HG03066 (cell line): ENCODE data around the gene USP36.
A peak's percentile ranks its signal among the peaks of the same experiment; 100 is the strongest.
"Not testable (repeated sequence)": the region's sequence is repeated elsewhere in the genome, so short reads cannot be mapped to it uniquely, and the experiment has no call there.

Experiments used
- ATAC-seq: cut with Tn5 transposase; IDR thresholded peaks from one replicate; pipeline ENCODE4 v1.9.1; 2021; ENCODE audit warnings: low read depth; ENCODE audit not compliant: unreplicated experiment

USP36 gene

DNA sequence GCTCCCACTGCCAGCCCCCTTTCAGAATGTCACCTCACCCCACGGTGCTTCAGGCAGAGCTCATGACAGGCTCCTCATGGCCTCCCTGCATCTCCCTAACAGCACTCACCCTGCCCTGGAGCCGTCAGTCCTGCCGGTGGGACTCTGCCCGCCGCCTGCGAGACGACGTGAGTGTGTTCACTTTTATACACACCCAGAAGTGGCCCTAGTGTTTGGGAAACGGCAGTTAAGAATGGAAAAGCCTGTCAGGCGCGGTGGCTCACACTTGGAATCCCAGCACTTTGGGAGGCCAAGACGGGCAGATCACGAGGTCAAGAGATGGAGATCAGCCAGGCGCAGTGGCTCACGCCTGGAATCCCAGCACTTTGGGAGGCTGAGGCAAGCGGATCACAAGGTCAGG, 46.2 kb downstream of the USP36 start:
- no peak for ATAC-seq

DNA sequence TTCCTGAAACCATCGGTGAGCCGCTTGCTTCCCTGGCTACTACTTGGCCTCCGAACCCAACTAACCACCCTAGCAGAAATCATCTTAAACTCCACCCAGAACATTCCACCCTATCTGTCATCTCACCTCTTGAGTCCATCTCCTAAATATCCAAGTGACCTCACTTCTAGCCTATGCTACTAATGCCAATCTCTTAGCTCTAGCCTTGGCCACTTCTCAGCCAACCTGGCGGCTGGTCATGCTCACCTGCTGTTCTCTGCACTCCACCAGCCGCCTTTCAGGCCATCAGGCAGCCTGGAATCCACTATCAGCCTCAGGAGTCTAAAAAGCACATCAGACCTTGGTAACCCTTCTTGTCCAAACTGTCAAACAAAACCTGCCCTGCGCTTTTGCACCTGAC, 46.6 kb downstream of the USP36 start:
- ATAC-seq = no peak

DNA sequence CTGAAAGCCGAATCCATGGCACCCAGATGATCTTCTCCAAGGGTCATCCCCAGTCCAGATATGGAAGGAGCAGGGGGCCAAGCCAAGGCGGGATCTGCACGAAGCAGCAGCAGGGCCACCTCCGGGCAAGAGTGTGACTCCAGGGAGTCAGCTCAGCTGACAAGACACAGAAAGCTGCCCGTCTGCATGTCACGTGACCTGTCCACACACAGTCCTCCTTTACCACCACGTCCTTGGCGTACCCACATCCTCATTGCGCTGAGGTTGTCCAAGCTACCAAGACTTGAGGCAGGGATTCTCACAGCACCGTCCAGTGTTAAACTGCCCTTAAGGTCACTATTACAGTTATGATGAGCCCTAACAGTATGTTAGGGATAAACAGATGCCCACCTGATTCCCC, 47.2 kb downstream of the USP36 start:
- ATAC-seq = no peak

DNA sequence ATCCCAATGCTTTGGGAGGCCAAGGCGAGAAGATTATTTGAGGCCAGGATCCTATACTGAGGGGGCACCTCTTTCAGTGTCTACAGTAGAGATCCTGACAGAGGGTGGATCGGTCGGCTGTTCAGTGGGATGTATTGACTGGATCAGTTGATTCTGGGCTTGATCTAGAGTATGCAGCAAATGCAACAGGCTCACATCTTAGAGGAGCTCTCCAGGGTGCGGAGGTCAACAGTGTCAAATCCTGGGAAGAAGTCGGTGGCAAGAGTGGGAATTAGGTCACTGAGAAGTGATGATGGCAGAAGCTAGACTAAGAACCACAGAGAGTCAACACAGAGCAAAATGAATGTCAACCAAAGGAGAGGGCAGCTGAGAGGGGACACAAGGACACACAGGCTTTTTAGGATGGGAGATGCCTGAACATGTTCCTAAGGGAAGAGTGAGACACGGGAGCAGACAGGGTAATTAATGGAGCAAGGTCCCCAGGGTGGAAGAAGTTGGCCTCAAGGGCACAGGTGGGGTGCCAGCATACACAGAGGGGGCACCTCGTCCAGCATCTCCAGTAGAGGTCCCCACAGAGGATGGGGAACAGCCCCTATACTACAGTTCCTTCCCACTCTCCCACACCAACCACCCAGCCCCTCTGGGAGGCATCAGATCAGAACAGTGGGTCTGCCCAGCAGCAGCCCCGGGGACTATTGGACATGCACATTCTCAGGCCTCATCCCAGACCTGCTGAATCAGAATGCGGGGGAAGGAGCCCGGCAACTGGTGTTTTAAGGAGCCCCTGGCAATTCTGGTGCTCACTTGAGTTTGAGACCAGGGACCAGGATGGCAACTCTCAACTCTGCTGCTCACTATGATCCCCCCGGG, 48.5 kb downstream of the USP36 start:
- no peak for ATAC-seq

DNA sequence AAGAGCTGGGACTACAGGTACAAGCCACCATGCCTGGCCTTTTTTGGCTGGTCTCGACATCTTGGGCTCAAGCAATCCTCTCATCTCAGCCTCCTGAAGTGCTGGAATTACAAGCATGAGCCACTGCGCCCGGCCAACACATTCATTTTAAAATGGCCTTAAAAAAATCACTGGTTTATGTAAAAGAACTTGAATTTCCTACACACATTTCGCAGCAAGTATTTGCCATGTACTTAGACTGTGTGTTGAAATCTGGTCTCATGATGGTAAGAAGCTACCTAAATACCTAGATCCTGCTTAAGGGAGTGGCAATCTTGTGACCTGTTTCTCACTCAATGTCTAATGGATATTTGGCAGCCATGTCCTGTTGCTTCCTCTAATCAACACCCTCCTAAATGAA, 50.1 kb downstream of the USP36 start:
- ATAC-seq = no peak

DNA sequence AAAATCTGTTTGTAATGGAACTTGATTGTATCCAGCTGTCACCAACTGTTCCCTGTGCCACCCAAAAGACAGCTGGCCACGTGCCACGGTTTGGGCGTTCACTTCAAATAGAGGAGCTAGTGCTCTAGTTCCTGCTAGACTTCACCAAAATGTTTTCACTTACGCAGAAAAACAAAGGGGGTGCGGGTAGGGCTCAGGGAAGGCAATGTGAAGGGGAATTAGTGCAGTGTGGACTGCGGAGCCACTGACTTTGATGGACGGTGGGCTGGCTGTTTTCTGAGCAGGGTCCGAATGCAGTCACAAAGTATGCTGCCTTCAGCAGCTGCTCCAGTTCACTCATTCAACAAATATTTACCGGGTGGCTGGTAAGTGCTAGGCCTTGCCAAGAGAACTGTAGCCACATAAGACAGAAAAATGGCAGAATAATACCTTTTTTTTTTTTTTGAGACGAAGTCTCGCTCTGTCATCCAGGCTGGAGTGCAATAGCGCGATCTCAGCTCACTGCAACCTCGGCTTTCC, 50.9 kb downstream of the USP36 start:
- no peak for ATAC-seq

DNA sequence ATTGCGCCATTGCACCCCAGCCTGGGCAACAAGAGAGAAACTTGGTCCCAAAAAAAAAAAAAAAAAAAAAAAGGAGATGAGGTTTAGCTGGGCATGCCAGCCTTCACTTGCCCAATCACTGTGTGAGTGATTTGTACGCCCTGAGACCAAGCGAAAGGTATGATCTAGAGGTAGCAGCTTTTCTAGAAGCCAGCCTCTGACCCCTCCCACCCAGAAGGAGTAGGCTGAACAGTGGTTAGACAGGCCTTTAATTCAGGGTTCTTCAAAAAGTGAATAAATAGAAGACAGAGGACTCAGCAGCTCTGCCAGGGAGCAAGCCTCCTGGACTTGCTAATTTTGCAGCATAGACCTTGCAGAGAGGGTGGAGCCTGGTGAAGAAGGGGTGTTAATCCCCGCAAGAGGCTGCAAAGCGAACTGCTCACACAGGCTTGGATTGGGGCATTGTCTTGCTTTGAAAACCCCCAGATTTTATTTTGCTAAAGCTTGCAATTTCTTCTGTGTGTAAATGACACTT, 51.4 kb downstream of the USP36 start:
- ATAC-seq = no peak

DNA sequence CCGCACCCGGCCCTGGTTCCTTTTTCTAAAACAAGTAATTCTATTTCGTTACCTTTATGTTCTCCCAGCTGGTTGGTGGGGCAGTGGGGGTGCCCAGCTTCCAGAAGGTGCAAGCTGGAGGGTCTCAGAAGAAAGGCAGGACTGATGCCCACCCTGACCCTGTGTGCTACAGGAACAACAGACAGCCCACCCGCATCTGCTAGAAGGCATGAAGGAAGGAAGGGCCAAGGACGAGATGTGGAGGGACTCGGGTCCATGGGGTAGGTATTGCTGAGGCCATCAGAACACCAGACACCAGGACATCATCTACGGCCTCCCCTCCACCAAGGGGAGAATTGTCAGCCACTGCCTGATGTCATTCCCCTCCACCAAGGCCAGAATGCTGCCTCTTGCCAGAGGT, 52.2 kb downstream of the USP36 start:
- ATAC-seq = no peak

DNA sequence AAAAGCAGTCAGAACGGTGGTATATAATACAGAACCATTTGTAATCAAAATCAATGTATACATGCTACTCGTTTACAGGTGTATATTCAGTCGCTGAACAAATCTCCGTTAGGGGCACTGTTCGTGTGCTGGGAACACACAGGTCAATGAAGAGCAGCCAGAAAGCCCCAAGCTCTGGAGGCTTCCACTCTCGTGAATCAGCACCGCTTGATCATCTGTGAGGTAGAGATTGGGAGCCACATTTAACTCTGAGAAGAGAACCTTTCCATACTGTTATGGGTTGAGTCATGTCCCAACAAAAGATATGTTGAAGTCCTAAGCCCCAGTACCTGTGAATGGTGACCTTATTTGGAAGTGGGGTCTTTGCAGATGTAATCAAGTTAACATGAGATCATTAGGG, 53.2 kb downstream of the USP36 start:
- ATAC-seq = no peak

DNA sequence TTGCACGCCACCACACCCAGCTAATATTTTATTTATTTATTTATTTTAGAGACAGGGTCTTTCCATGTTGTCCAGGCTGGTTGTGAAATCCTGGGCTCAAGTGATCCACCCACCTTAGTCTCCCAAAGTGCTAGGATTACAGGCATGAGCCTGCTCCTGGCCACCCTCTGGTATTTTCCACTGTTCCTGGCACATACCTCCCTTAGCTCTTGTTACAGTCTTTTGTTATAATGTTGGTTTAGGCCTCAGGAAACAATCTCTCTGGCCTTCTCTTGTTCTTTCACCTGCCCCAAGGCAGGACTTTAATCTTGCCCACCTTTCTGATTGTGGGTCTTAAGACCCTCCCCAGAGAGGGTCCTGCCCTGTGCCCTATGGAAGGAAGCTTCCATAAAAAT, 55.0 kb downstream of the USP36 start:
- no peak for ATAC-seq

DNA sequence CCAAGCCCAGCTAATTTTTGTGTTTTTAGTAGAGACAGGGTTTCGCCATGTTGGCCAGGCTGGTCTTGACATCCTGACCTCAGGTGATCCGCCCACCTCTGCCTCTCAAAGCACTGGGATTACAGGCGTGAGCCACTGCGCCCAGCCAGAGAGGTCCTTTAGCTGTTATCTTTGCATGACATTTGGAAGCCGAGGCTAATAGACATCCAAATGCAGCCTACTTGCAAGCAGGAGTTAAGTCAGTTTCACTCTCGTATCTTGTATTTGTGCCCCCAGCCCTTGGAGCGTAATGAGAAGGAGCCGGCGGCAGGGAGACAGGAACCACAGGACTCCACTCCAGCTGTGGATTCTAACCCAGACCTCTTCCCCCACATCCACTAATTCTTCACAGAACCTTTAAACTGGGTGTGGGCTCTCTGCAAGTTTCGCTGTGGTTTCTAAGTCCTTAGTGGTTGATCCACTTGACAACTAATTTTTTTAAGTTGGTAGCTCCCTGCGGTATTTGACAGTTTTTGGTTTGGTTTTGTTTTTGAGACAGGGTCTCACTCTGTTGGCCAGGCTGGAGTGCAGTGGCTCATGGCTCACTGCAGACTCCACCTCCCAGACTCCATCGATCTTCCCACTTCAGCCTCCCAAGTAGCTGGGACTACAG, 55.5 kb downstream of the USP36 start:
- ATAC-seq = no peak

DNA sequence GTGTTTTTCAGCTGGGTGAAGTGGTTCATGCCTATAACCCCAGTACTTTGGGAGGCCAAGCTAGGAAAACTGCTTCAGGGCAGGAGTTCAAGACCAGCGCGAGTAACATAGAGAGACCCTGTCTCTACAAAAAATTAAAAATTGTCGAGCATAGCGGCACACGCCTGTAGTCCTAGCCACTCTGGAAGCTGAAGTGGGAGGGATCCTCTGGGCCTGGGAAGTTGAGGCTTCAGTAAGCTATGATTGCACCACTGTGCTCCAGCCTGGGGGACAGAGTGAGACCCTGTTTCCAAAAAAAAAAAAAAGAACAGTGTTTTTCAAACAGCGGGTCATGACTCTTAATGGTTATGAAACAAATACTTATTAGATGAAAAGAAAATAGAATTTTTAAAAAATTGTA, 56.3 kb downstream of the USP36 start:
- ATAC-seq = no peak

DNA sequence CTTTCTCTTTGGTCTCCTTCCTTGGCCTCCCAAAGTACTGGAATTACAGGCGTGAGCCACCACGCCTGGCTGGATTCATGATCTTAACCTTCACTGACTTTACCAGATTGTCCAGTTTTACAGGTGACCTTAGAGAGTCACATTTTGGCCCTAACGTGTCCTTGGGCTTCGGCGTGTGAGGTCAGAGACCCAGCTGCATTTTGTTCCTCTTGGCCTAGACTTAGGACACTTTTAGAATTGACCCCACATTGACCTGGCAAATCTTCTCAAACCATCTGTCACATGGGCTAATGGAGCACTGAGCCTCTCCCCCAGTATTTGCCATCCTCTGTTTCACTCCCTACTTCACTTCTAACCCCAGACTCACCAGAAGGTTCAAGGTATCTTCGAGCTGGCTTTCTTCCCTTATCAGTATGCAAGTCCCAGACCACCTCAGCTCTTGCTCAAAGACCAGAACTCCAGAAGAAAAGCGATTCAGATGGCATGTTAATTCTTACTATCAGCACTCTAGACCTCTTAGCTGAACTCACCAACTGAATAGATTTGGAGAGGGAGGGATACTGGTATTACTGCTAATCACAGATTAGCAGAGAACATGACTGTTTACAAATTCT, 56.8 kb downstream of the USP36 start:
- ATAC-seq = no peak

DNA sequence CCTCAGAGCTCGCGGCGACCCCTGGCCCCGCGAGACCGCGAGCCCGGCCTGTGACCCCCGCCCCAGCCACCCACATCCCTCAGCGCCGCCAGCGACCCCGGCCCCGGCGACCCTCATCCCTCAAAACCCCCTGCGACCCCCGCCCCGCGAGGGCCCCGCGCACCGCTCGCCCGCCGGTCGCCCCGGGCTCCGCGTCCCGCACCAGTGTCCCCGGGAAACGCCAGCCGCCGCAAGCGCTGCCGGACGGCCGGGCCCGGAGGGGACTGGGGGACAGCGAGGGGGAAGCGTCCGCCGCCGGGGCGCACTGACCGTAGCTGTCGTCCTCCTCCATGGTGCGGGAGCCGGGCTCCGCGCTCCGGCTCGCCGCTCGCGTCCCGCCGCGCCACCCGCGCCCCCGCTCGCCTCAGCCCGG, 58.7 kb downstream of the USP36 start, which contains the start of gene CYTH1:
CYTH1 (minus strand) TSS at position 381 of the 412 bp plus-strand sequence; CDS start at position 331, 50 bp downstream.
- no peak for ATAC-seq

DNA sequence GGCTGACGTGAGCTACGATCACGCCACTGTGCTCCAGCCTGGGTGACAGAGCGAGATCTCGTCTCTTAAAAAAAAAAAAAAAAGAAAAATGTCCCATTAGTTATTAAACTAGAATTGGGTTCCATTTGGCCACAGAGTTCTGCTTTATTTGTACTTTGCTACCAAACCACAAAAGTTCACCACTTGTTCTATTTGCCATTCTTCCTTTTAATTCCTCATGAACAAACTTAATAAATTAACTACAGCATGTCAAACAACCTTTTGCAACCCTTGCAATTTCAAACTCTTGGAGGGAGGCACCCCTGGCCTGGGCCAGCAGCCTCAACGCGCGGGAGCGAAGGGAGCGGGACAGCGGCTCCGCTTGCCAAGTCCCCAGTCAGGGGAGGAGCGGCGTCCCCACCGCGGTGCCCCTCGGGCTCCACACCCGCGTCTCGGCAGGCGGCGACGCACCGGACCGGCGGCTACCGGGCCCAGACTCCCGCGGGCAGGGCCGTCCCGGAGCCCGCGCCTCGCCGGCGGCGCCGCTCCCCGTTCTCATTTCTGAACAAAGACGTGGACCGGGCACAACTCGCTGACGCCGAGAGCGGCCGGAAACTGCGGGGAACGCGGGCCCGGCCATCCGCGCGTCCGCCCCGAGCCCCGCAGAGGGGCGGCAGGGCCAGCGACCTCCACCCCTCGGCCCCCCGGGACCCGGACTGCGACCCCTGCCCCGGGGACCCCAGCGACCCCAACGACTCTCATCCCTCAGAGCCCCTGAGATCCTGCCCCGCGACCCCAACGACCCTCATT, 59.3 kb downstream of the USP36 start:
- ATAC-seq = no peak

DNA sequence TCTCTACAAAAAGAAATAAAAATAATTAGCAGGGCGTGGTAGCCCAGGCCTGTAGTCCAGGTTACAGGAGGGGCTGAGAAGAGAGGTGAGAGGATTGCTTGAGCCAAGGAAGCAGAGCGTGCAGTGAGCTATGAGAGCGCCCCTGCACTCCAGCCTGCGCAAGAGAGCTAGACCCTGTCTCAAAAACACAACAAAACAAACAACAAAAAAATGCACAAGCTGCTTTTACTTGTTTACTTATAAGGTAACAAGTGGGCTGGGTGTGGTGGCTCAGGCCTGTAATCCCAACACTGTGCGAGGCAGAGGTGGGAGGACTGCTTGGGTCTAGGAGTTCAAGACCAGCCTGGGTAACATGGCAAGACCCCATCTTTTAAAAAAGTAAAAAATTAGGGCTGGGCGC, 60.3 kb downstream of the USP36 start:
- ATAC-seq = no peak

DNA sequence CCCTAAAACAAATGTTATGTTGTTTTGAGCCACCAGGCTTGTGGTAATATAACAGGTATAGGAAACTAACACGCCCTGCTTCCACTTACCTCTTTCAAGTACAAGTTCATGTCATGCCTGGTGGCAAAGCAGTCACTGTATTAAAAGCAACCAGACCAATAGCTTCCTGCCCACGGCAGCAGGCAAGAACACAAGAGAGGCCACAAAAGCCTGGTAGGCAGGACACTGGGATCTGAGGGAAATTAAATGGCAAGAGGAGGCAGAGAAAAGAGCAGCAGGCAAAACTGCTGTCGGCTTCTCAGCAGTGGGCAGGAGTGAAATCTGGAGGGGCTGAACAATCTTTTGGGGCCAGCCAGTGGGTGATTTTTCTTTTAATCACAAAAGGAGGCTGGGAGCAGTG, 60.8 kb downstream of the USP36 start:
- no peak for ATAC-seq

DNA sequence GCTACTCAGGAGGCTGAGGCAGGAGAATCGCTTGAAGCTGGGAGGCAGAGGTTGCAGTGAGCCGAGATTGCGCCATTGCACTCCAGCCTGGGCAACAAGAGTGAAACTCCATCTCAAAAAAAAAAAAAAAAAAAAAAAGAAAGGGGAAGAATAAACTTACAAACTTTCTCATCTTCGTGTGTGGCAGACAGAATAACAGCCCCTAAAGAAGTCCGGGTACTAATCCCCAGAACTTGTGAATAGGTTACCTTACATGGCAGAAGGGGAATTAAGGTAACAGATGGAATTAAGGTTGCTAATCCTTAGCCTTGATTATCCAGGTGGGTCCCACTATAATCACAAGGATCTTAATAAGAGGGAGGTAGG, 61.3 kb downstream of the USP36 start:
- ATAC-seq = not testable (repeated sequence)

DNA sequence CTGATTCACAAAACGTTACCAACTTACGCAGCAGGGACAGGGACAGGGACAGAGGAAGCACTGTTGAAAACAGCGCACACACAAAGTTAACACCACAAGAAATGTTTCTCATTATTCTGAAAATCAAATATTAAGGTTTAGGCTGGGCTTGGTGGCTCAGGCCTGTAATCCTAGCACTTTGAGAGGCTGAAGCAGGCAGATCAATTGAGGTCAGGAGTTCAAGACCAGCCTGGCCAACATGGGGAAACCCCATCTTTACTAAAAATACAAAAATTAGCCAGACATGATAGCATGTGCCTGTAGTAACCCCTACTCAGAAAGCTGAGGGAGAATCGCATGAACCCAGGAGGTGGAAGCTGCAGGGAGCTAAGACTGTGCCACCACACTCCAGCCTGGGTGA, 62.7 kb downstream of the USP36 start:
- ATAC-seq = no peak

DNA sequence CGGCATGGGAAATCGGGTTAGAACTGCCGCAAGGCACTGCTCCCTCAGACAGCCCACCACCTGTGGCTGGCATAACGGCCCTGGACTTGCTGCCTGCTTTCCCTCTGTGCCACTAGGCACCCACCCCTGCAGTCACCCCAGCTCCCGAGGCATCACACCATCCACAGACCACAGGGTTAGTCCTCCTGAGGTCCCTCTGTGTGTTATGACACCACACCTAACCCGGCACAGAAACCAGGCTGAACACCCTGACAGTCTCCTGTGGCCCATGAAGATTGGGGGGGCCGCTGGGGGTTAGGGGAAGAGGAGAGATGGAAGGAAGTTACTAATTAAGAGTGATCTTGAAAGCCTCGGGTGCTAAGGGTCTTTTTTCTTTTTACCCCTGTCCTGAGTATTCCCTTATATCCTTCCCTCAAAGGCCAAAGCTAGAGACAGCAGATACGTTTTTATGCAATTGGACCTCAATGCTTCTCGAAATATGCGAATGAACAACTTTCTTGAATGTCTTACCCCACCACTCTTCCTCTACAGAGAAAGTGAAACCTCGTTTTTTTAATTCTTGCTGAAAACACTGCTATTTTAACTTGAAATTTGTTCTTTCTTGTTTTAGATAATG, 65.5 kb downstream of the USP36 start:
- peak; percentile 59 for ATAC-seq
